Progenitor cell of endocrine pancreas (in vitro differentiated cells): ENCODE results near the gene FUZ. TPM values are rescaled to one million over a fixed set of nuclear protein-coding genes. Genes with fewer than 3 reads are reported as not detected.

Experiments used
- DNase-seq: peaks from one replicate; pipeline ENCODE4 v3.0.0; 2021; ENCODE audit warnings: low spot score; ENCODE audit not compliant: unreplicated experiment
- H3K27ac Mint-ChIP-seq: 2 replicates; pipeline ENCODE4 v1.8.0; 2021; ENCODE audit warnings: mild to moderate bottlenecking, moderate library complexity, mixed read lengths
- H3K27me3 Mint-ChIP-seq: 2 replicates; pipeline ENCODE4 v1.8.0; 2021; ENCODE audit warnings: mixed read lengths
- H3K36me3 Mint-ChIP-seq: 2 replicates; pipeline ENCODE4 v1.8.0; 2022; ENCODE audit warnings: mixed read lengths; ENCODE audit not compliant: insufficient read depth
- H3K4me1 Mint-ChIP-seq: 2 replicates; pipeline ENCODE4 v1.8.0; 2021; ENCODE audit warnings: low read depth, mixed read lengths
- H3K4me3 Mint-ChIP-seq: 2 replicates; pipeline ENCODE4 v1.8.0; 2021; ENCODE audit warnings: low read depth, mild to moderate bottlenecking, moderate library complexity, mixed read lengths
- H3K9me3 Mint-ChIP-seq: 2 replicates; pipeline ENCODE4 v1.8.0; 2021; ENCODE audit warnings: low read depth, mixed read lengths
- total RNA-seq: library from RNA; stranded (reverse); gene quantifications from 2 replicates; pipeline ENCODE4 v1.2.1, GENCODE V29; 2021
- TF ChIP-seq, protein P1 (sequence below): fragments of 200-600 bp; sonication (generic); IDR thresholded peaks from one replicate; pipeline ENCODE4 v1.5.0; 2021; ENCODE audit warnings: antibody characterized with exemption, mild to moderate bottlenecking; ENCODE audit not compliant: unreplicated experiment

FUZ gene
- total RNA-seq, 1 donor from 2014 or later = 40.0 TPM

DNA sequence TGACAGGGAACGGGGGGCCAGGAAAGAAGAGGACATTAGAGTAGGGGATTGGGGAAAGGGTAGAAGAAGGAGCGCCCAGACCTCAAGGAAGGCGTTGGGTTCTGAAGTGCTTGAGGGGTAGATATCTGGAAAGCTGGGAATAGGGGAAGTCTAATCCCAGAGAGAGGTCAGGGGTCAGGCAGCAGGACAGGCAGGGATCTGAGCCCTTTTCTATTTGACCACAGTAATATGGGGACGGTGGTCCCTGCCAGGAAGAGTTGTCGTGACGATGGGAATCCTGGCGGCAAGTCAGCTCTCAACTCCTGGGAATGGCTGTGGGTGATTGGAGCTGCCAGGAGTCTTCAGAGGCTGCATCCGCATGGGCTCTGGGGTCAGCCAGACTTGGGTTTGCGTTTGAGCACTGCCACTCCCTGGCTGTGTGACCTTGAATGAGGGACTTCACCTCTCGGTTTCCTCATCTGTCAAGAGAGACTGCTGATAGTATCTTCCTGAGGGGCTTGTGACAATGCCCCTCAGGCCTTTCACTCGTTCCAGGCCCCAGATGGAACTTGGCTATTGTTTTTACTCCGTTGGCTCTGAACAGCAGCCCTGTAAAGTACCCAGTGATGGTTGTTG, 45.0 kb downstream of the FUZ start:
- no peaks in the 10 kb centered on the region for H3K27me3 Mint-ChIP-seq
- TF ChIP-seq, protein P1, sequence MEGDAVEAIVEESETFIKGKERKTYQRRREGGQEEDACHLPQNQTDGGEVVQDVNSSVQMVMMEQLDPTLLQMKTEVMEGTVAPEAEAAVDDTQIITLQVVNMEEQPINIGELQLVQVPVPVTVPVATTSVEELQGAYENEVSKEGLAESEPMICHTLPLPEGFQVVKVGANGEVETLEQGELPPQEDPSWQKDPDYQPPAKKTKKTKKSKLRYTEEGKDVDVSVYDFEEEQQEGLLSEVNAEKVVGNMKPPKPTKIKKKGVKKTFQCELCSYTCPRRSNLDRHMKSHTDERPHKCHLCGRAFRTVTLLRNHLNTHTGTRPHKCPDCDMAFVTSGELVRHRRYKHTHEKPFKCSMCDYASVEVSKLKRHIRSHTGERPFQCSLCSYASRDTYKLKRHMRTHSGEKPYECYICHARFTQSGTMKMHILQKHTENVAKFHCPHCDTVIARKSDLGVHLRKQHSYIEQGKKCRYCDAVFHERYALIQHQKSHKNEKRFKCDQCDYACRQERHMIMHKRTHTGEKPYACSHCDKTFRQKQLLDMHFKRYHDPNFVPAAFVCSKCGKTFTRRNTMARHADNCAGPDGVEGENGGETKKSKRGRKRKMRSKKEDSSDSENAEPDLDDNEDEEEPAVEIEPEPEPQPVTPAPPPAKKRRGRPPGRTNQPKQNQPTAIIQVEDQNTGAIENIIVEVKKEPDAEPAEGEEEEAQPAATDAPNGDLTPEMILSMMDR = no peak

DNA sequence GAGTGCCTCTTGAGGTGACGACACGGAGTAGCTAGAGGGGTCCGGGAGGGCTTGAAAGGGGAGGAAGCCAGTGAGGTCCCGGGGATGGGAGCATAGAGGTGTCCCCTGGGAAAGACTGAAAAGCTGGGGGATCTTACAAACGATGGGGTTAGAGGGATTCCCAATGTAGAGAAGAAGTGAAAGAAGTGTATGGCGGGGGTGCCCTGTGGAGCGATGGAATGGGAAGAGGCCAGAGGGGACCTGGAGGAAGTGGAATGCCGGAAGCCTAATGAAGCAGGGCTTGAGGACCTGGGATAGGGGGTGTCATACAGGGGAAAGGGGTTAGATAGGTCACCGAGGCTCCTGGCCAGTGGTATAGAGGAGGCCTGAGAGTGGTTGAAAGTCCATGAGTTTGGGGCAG, 45.7 kb downstream of the FUZ start:
- H3K27ac Mint-ChIP-seq = peak overlapping the region; percentile 75

More for the DNA sequence above, 45.0 kb downstream of the FUZ start:
- Mint-ChIP-seq H3K4me1 (peaks cover 18% of the 10 kb centered on the region), H3K27ac (peak overlapping the region; percentile 75), H3K36me3 (no peaks in the 10 kb centered on the region), H3K4me3 (peak overlapping the region; percentile 91), H3K9me3 (no peaks in the 10 kb centered on the region)
- no peak for DNase-seq

DNA sequence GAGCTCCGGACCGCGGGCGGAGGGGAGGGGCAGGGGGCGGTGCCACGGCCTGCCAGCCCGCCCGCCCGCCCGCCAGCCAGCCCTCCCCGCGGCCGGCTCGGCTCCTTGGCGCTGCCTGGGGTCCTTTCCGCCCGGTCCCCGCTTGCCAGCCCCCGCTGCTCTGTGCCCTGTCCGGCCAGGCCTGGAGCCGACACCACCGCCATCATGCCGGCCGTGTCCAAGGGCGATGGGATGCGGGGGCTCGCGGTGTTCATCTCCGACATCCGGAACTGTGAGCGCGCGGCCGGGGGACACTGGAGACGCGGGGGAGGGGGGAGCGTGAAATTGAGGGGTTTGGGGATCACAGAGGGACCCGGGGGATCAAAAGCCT, 46.2 kb downstream of the FUZ start, which contains the start of gene AP2A1:
AP2A1 (plus strand) TSS at position 72 of the 370 bp plus-strand sequence; CDS start at position 205, 133 bp downstream.
- Mint-ChIP-seq H3K27me3 (no peaks in the 10 kb centered on the region), H3K4me1 (peaks cover 15% of the 10 kb centered on the region), H3K36me3 (no peaks in the 10 kb centered on the region), H3K27ac (peak within 1 kb of the TSS; percentile 99), H3K9me3 (no peaks in the 10 kb centered on the region), H3K4me3 (peak within 1 kb of the TSS; percentile 91)
- DNase-seq = no peak
- TF ChIP-seq, protein P1 = no peak

More for the DNA sequence above, 45.7 kb downstream of the FUZ start:
- TF ChIP-seq, protein P1 = no peak
- no peaks in the 10 kb centered on the region for H3K9me3 Mint-ChIP-seq
- peaks cover 15% of the 10 kb centered on the region for H3K4me1 Mint-ChIP-seq
- no peaks in the 10 kb centered on the region for H3K27me3 Mint-ChIP-seq
- no peaks in the 10 kb centered on the region for H3K36me3 Mint-ChIP-seq
- H3K4me3 Mint-ChIP-seq = peak overlapping the region; percentile 91
- no peak for DNase-seq

DNA sequence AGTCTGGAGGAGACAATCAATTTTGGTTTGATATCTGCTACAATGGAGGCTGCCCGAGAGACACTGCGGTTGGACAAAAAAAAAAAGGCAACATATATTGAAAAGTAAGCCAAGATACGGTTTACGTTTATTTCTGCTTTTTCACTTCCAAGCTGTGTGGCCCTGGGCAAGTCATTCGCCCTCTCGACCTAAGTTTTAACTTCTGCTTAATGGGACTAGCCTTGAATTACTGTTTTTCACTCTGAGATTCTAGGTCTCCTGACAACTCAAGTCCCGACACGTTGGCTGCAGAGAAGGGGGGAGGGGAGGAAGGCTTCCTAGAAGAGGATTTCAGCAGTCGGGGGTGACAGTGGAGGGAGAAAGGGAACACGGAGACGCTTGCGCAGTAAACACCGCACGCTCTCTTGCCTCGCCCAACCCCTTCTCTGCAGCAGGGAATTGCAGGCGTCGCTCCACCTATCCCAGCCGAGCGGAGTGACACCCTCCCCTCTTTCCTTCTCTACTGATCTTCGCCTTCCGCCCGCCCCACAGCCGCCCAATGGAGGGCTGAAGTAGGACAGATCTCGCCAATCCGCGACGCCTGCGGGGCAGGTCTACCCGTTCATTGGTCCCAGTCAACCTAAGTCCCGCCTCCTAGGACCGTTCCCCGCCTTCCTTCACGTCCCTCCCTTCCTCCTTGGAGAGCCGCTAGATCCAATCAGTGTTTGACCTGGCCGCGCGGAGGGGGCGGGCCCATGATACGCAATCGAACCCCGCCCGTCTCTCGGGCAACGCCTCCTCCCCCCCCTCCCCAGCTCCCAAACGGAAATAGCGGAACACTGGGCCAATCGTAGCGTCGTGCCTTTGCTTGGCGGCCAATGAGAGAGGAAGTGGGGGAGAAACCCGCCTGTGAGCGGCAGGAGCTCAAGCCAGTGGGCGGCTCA, 46.8 kb downstream of the FUZ start:
- H3K4me3 Mint-ChIP-seq = peak overlapping the region; percentile 79
- H3K27me3 Mint-ChIP-seq = no peaks in the 10 kb centered on the region
- peak overlapping the region; percentile 99 for H3K27ac Mint-ChIP-seq
- DNase-seq = peak; percentile 98
- no peaks in the 10 kb centered on the region for H3K36me3 Mint-ChIP-seq
- peaks cover 16% of the 10 kb centered on the region for H3K4me1 Mint-ChIP-seq
- H3K9me3 Mint-ChIP-seq = no peaks in the 10 kb centered on the region
- TF ChIP-seq, protein P1 = no peak

DNA sequence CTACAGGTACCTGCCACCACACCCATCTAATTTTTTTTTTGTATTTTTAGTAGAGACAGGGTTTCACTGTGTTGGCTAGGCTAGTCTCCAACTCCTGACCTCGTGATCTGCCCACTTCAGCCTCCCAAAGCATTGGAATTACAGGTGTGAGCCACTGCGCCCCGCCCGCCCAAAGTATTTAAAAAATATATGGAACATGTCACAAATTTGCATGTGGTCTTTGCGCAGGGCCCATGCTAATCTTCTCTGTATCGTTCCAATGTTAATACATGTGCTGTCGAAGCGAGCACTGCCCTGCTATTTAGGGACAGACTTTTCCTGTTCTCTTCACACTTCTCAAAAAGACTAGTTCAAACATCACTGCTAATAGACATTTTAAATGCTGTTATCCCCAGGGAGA, 48.8 kb downstream of the FUZ start:
- Mint-ChIP-seq H3K9me3 (no peaks in the 10 kb centered on the region), H3K27ac (peak overlapping the region; percentile 91)

More for the DNA sequence above, 48.8 kb downstream of the FUZ start:
- Mint-ChIP-seq H3K4me1 (peaks cover 18% of the 10 kb centered on the region), H3K4me3 (no peak overlapping the region), H3K27me3 (no peaks in the 10 kb centered on the region), H3K36me3 (no peaks in the 10 kb centered on the region)
- DNase-seq = no peak
- TF ChIP-seq, protein P1 = no peak
